HL-60 (cell line): ENCODE measurements around the gene C2orf42.

Experiments used
- CTCF ChIP-seq: IDR thresholded peaks from one replicate; pipeline ENCODE4 v1.5.1; 2011; ENCODE audit warnings: low read length, control low read depth, inconsistent platforms; ENCODE audit not compliant: insufficient read depth
- GABPA ChIP-seq: IDR thresholded peaks from 2 replicates; pipeline ENCODE4 v1.6.1; 2012; ENCODE audit warnings: low read depth
- POLR2AphosphoS5 ChIP-seq: IDR thresholded peaks from 2 replicates; pipeline ENCODE4 v1.6.1; 2012; ENCODE audit warnings: low read depth
- SPI1 ChIP-seq: IDR thresholded peaks from 2 replicates; pipeline ENCODE4 v1.6.1; 2012; ENCODE audit warnings: low read depth, mild to moderate bottlenecking, borderline replicate concordance
- TF ChIP-seq, protein P1 (sequence below): IDR thresholded peaks from 2 replicates; pipeline ENCODE4 v1.6.1; 2012; ENCODE audit warnings: low read depth; ENCODE audit not compliant: insufficient replicate concordance

- TF ChIP-seq POLR2AphosphoS5 (no peak), CTCF (no peak), GABPA (no peak), SPI1 (no peak)
- TF ChIP-seq, protein P1, sequence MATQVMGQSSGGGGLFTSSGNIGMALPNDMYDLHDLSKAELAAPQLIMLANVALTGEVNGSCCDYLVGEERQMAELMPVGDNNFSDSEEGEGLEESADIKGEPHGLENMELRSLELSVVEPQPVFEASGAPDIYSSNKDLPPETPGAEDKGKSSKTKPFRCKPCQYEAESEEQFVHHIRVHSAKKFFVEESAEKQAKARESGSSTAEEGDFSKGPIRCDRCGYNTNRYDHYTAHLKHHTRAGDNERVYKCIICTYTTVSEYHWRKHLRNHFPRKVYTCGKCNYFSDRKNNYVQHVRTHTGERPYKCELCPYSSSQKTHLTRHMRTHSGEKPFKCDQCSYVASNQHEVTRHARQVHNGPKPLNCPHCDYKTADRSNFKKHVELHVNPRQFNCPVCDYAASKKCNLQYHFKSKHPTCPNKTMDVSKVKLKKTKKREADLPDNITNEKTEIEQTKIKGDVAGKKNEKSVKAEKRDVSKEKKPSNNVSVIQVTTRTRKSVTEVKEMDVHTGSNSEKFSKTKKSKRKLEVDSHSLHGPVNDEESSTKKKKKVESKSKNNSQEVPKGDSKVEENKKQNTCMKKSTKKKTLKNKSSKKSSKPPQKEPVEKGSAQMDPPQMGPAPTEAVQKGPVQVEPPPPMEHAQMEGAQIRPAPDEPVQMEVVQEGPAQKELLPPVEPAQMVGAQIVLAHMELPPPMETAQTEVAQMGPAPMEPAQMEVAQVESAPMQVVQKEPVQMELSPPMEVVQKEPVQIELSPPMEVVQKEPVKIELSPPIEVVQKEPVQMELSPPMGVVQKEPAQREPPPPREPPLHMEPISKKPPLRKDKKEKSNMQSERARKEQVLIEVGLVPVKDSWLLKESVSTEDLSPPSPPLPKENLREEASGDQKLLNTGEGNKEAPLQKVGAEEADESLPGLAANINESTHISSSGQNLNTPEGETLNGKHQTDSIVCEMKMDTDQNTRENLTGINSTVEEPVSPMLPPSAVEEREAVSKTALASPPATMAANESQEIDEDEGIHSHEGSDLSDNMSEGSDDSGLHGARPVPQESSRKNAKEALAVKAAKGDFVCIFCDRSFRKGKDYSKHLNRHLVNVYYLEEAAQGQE, result no peak
Measured at GRCh38 chr2:70145144-70145490, 45.7 kb downstream of the C2orf42 start.
